NCI-H2081 treated with DMSO at 0.1 percent for 48 hours (cell line): ENCODE measurements around the gene BSCL2.
"Not testable (repeated sequence)": the region's sequence is repeated elsewhere in the genome, so short reads cannot be mapped to it uniquely, and the experiment has no call there.

Experiments
- DNase-seq: peaks from one replicate; lab custom pipeline; 2025; lab: John Stamatoyannopoulos, UW

The BSCL2 gene

GRCh38 chr11:62687508-62688396 is 19.5 kb downstream of the BSCL2 start:
- DNase-seq: no peak

GRCh38 chr11:62682518-62682917 is 24.7 kb downstream of the BSCL2 start:
- DNase-seq: no peak

GRCh38 chr11:62680825-62681240 is 26.4 kb downstream of the BSCL2 start:
- peak; percentile 13 for DNase-seq

GRCh38 chr11:62678770-62679696 is 28.2 kb downstream of the BSCL2 start, which contains the start of gene UBXN1:
Gene UBXN1 (minus strand): TSS chr11:62679073. CDS start chr11:62678923, 150 bp downstream.
- peak; percentile 19 for DNase-seq

- DNase-seq: no peak
These were observed 28.8 kb downstream of the BSCL2 start for GRCh38 chr11:62678433-62678769.

- no peak for DNase-seq
These were observed 29.5 kb downstream of the BSCL2 start for GRCh38 chr11:62677714-62678113.

- no peak for DNase-seq
These were observed 30.1 kb downstream of the BSCL2 start for GRCh38 chr11:62677156-62677555.

- no peak for DNase-seq
These were observed 30.5 kb downstream of the BSCL2 start for GRCh38 chr11:62676698-62677097.

GRCh38 chr11:62675415-62675814 is 31.8 kb downstream of the BSCL2 start:
- not testable (repeated sequence) for DNase-seq

- no peak for DNase-seq
These were observed 34.1 kb downstream of the BSCL2 start for GRCh38 chr11:62673196-62673525.

GRCh38 chr11:62671608-62672389 is 35.4 kb downstream of the BSCL2 start, which contains the start of the genes LBHD1 and UQCC3:
Gene LBHD1 (minus strand): TSS chr11:62672267. CDS start chr11:62670031, 2,236 bp downstream.
Gene UQCC3 (plus strand): TSS chr11:62671673. CDS start chr11:62671746, 73 bp downstream.
- peak; percentile 19 for DNase-seq

GRCh38 chr11:62671236-62671607 is 36.0 kb downstream of the BSCL2 start:
- DNase-seq: no peak

GRCh38 chr11:62669420-62670161 is 37.6 kb downstream of the BSCL2 start:
- no peak for DNase-seq

GRCh38 chr11:62667460-62667859 is 39.8 kb downstream of the BSCL2 start:
- DNase-seq: no peak

- no peak for DNase-seq
These were observed 40.8 kb downstream of the BSCL2 start for GRCh38 chr11:62666259-62666926.

GRCh38 chr11:62665599-62666258 is 41.5 kb downstream of the BSCL2 start:
- no peak for DNase-seq

- DNase-seq: peak; percentile 75
These were observed 42.1 kb downstream of the BSCL2 start, which contains the start of the genes C11orf98 and CSKMT for GRCh38 chr11:62665075-62665598. Gene C11orf98 (minus strand): TSS chr11:62665210. CDS start chr11:62665169, 41 bp downstream. Gene CSKMT (plus strand): TSS chr11:62665312. CDS start chr11:62665880, 568 bp downstream.

- DNase-seq: no peak
These were observed 42.7 kb downstream of the BSCL2 start for GRCh38 chr11:62664405-62665074.
